HL-60 (cell line): Measurements from ENCODE around the gene NMNAT2.

Experiments
- CTCF ChIP-seq: IDR thresholded peaks from one replicate; pipeline ENCODE4 v1.5.1; 2011; ENCODE audit warnings: low read length, control low read depth, inconsistent platforms; ENCODE audit not compliant: insufficient read depth
- GABPA ChIP-seq: IDR thresholded peaks from 2 replicates; pipeline ENCODE4 v1.6.1; 2012; ENCODE audit warnings: low read depth
- POLR2AphosphoS5 ChIP-seq: IDR thresholded peaks from 2 replicates; pipeline ENCODE4 v1.6.1; 2012; ENCODE audit warnings: low read depth
- REST ChIP-seq: IDR thresholded peaks from 2 replicates; pipeline ENCODE4 v1.6.1; 2012; ENCODE audit warnings: low read depth; ENCODE audit not compliant: insufficient replicate concordance
- SPI1 ChIP-seq: IDR thresholded peaks from 2 replicates; pipeline ENCODE4 v1.6.1; 2012; ENCODE audit warnings: low read depth, mild to moderate bottlenecking, borderline replicate concordance

- TF ChIP-seq CTCF (no peak), REST (no peak), SPI1 (no peak), GABPA (no peak), POLR2AphosphoS5 (no peak)
Observed at GRCh38 chr1:183423541-183423940, 5.4 kb upstream of the NMNAT2 start.
